ENCODE data around the gene PPME1.

Gene PPME1

GRCh38 chr11:74226907-74227306, 55.8 kb downstream of the PPME1 start:
- no peak for DNase-seq (ENCODE audit: low read depth)

GRCh38 chr11:74232311-74232950, 61.3 kb downstream of the PPME1 start:
- no peak for DNase-seq (ENCODE audit: low read depth)

GRCh38 chr11:74233683-74234082, 62.6 kb downstream of the PPME1 start:
- DNase-seq (ENCODE audit: low read depth) = no peak

- DNase-seq (ENCODE audit: low read depth) = no peak
Observed at GRCh38 chr11:74235121-74235520, 64.0 kb downstream of the PPME1 start.

- DNase-seq (ENCODE audit: low read depth) = no peak
Observed at GRCh38 chr11:74237541-74237940, 66.5 kb downstream of the PPME1 start.

GRCh38 chr11:74238243-74238642, 67.2 kb downstream of the PPME1 start:
- DNase-seq (ENCODE audit: low read depth) = no peak

- no peak for DNase-seq (ENCODE audit: low read depth)
Observed at GRCh38 chr11:74248469-74248868, 77.4 kb downstream of the PPME1 start.

- DNase-seq (ENCODE audit: low read depth) = no peak
Observed at GRCh38 chr11:74249496-74249895, 78.4 kb downstream of the PPME1 start.

- DNase-seq (ENCODE audit: low read depth) = no peak
Observed at GRCh38 chr11:74253361-74253760, 82.3 kb downstream of the PPME1 start.

- no peak for DNase-seq (ENCODE audit: low read depth)
Observed at GRCh38 chr11:74255741-74256375, 84.8 kb downstream of the PPME1 start.

GRCh38 chr11:74256378-74257133, 85.5 kb downstream of the PPME1 start:
- DNase-seq (ENCODE audit: low read depth) = no peak

GRCh38 chr11:74257959-74258553, 87.0 kb downstream of the PPME1 start:
- DNase-seq (ENCODE audit: low read depth) = no peak

GRCh38 chr11:74262725-74263124, 91.6 kb downstream of the PPME1 start:
- no peak for DNase-seq (ENCODE audit: low read depth)

- no peak for DNase-seq (ENCODE audit: low read depth)
Observed at GRCh38 chr11:74265256-74265655, 94.2 kb downstream of the PPME1 start.

- no peak for DNase-seq (ENCODE audit: low read depth)
Observed at GRCh38 chr11:74267014-74267413, 95.9 kb downstream of the PPME1 start.

- no peak for DNase-seq (ENCODE audit: low read depth)
Observed at GRCh38 chr11:74268456-74268855, 97.4 kb downstream of the PPME1 start.

GRCh38 chr11:74269161-74269811, 98.2 kb downstream of the PPME1 start:
- no peak for DNase-seq (ENCODE audit: low read depth)

GRCh38 chr11:74272276-74272675, 101.2 kb downstream of the PPME1 start:
- DNase-seq (ENCODE audit: low read depth) = no peak

GRCh38 chr11:74276581-74276980, 105.5 kb downstream of the PPME1 start:
- no peak for DNase-seq (ENCODE audit: low read depth)

- no peak for DNase-seq (ENCODE audit: low read depth)
Observed at GRCh38 chr11:74278103-74278502, 107.0 kb downstream of the PPME1 start.

GRCh38 chr11:74278721-74279161, 107.7 kb downstream of the PPME1 start:
- no peak for DNase-seq (ENCODE audit: low read depth)

GRCh38 chr11:74279256-74279655, 108.2 kb downstream of the PPME1 start:
- no peak for DNase-seq (ENCODE audit: low read depth)

Measured in T-helper 22 cell (primary cell).